ENCODE measurements around the gene SVIL.
"Not testable (repeated sequence)": the region's sequence is repeated elsewhere in the genome, so short reads cannot be mapped to it uniquely, and the experiment has no call there.

Gene SVIL

DNA sequence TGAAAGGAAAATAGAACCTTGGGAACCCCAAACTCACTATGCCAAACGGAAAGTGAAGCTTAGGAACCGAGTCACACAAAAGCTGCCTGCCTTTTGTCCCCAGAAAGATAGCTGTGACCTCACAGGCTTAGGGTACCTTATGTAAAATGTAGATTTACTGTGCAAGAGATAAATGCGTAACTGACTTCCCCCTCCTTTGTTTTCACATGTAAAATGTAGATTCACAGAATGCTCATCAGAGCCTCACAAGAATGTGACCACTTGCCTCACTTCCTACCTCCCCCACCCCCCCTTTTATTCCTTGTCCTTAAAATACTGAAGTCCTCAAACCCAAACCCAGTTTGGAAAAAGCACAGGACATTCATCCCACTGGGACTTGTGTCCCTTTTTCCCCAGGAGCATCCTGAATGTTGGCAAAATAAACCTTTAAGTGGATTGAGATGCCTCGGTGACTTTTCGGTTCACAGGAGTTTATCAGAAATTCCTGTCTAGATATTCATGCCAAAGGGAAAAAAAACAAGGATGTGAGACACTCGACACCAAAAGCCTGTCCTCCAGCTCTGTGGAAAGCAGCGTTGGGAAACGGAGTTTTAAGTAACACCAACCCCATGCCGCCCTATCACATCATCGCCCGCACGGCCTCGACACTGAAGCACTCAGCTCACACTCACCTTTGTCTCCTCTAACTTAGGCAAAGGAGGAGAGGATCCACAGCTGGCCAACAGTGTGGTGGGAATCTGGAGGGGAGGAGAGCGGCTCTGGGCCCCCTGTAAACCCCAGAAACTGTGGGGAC, 45.9 kb downstream of the SVIL start:
- TF ChIP-seq, protein P1, sequence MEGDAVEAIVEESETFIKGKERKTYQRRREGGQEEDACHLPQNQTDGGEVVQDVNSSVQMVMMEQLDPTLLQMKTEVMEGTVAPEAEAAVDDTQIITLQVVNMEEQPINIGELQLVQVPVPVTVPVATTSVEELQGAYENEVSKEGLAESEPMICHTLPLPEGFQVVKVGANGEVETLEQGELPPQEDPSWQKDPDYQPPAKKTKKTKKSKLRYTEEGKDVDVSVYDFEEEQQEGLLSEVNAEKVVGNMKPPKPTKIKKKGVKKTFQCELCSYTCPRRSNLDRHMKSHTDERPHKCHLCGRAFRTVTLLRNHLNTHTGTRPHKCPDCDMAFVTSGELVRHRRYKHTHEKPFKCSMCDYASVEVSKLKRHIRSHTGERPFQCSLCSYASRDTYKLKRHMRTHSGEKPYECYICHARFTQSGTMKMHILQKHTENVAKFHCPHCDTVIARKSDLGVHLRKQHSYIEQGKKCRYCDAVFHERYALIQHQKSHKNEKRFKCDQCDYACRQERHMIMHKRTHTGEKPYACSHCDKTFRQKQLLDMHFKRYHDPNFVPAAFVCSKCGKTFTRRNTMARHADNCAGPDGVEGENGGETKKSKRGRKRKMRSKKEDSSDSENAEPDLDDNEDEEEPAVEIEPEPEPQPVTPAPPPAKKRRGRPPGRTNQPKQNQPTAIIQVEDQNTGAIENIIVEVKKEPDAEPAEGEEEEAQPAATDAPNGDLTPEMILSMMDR (IDR thresholded peaks at IDR 0.05; ENCODE audit: extremely low read depth, insufficient read depth, missing control alignments): no peak
- DNase-seq (ENCODE audit: low spot score): no peak
- in situ Hi-C loops (cut with MboI; ENCODE audit: low pct_unique_long_range_greater_than_20kb, low sequenced_read_pairs, unreplicated experiment): no loop called here

DNA sequence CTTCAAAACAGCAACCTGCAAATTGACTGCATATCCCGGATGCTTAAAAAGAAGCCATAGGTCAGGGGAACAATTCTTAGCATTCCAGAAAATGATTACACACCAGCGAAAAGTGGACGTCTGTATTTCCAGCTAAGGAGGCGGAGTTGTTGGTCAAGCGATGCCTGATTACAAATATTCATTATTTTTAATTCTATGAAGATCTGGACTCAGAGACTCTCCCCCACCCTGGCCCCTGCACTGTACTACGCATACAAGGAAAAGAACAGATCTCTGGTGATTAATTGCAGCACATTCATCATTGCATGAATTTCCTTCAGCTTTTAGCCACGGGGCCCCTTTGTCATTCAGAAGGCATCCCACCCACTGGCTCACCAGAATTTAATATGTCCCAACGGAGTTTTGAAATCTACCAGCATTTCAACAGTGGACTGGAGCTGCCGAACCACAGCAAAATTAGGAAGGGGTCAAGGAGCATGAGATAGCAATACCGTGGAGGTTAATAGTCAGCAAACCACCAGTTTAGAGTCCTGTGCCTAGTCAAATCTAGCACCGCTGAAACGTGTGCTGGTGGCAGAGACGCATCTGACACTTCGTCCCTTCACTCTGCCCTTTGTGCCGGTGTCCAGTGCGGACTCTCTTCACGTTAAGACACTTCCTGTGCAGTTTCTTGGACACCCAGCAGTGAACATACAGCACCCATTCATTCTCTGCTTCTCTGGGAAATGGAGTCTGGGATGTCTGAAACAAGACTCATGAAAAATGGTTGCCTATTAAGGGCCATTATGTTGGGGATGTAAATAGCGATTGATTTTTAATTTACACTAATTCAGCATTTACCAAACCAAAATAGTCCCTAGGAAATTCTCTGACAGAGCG, 46.8 kb downstream of the SVIL start:
- in situ Hi-C loops (cut with MboI; ENCODE audit: low pct_unique_long_range_greater_than_20kb, low sequenced_read_pairs, unreplicated experiment); DNase-seq (ENCODE audit: low spot score): not testable (repeated sequence)

DNA sequence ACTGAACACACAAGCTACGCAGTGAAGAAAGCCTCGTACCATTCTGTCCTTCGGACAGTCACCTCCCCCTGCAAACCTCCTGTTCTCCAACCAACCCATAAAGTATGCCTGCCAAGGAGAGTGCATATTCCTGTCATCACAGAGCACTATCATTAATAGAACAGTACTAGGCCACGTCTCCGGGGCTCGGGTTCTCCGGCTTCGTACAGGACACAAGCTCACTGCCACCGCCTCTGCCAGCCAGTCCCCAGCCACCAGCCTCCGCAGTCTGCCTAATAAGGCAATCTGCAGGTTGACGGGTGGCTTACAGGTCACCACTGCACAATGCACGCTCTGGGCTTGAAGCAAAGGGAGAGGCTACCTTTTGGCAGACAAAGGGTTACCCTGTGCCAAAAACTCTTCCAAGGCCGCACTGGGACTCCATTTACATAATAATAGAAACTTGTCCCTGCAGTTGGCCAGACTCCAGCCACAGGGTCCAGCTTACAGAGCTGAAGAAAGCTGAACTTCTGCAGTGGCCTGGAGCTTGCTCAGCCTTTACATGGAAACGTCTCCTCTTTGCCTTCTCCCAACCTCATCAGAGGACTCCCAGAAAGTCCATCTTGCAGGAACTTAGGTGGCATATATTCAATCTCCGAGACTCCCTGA, 47.5 kb downstream of the SVIL start:
- in situ Hi-C loops (cut with MboI; ENCODE audit: low pct_unique_long_range_greater_than_20kb, low sequenced_read_pairs, unreplicated experiment); DNase-seq (ENCODE audit: low spot score): not testable (repeated sequence)

DNA sequence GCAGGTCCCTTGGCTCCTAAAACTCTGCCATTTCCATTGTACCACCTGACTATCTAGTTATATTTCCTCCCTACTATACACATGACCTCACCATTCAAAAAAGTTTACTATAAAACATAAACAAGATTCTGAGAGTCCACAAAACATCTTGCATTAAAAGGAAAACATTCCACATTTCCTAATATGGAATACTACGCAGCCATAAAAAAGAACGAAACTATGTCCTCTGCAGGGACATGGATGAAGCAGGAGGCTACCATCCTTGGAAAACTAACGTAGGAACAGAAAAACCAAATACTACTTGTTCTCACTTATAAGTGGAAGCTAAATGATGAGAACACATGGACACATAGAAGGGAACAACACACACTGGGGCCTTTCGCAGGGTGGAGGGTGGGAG, 48.3 kb downstream of the SVIL start:
- no peak for DNase-seq (ENCODE audit: low spot score)
- in situ Hi-C loops (cut with MboI; ENCODE audit: low pct_unique_long_range_greater_than_20kb, low sequenced_read_pairs, unreplicated experiment): no loop called here
- TF ChIP-seq, protein P1 (IDR thresholded peaks at IDR 0.05; ENCODE audit: extremely low read depth, insufficient read depth, missing control alignments): no peak

DNA sequence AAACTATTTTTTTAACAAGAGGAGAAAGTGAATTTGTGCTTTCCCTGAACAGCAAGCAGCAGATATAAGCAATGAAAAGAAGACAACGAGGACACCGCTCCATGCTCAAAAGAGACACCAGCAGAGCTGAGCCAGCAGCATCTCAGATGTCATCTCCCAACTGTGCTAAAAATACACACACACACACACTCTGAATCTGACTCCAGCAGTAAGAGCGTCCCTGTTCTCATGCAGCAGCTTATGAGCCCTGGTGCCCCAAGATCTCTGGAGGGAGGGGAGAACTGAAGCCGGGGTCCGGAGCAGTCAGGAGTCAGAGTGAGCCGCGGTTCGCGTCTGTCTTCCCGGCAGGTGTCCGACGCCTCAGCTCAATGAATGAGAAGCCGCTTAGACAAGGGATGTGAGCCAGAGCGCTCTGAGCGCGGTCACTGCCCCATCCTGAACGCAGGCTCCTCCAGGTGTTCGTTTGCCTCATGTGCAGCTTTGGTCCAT, 49.2 kb downstream of the SVIL start:
- in situ Hi-C loops (cut with MboI; ENCODE audit: low pct_unique_long_range_greater_than_20kb, low sequenced_read_pairs, unreplicated experiment): no loop called here
- TF ChIP-seq, protein P1 (IDR thresholded peaks at IDR 0.05; ENCODE audit: extremely low read depth, insufficient read depth, missing control alignments): no peak
- no peak for DNase-seq (ENCODE audit: low spot score)

DNA sequence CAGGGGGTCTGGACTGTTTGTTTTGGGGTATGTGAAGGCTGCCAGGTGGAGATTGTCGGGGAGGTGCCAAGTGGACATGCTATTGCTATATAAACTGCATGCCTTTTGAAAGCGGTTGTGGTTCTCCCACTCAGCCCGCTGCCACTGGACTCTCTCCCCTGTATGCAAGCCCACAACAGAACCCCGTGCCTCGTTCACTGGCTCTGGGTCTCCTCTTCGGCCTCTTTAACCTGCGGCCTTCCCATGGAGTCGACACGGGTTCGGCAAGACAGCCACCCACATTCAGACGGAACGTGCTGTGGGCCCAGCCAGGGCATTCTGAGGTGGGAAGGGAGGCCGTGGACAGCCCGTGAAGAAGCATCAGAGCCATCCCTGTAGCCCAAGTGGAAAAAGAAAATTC, 50.3 kb downstream of the SVIL start:
- in situ Hi-C loops (cut with MboI; ENCODE audit: low pct_unique_long_range_greater_than_20kb, low sequenced_read_pairs, unreplicated experiment): no loop called here
- DNase-seq (ENCODE audit: low spot score): no peak
- TF ChIP-seq, protein P1 (IDR thresholded peaks at IDR 0.05; ENCODE audit: extremely low read depth, insufficient read depth, missing control alignments): no peak

DNA sequence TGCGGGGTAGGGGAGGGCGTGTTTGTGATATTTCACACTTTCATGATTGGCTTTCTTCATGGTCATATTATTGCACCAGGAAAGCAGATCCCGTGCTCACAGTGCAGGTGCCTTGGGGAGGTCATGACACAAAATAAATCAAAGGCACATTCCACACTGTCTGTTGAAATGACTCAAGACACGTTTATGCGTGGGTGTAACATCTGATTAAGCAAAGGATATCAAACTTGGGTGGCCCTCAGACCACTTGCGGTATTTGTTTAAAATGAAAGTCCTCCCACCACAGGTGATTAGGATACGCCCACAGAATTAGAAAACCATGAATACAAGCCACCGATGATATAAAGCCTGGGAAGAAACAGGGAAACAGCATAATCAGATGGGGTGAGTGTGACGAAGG, 51.1 kb downstream of the SVIL start:
- DNase-seq (ENCODE audit: low spot score): no peak
- in situ Hi-C loops (cut with MboI; ENCODE audit: low pct_unique_long_range_greater_than_20kb, low sequenced_read_pairs, unreplicated experiment): no loop called here
- TF ChIP-seq, protein P1 (IDR thresholded peaks at IDR 0.05; ENCODE audit: extremely low read depth, insufficient read depth, missing control alignments): no peak

DNA sequence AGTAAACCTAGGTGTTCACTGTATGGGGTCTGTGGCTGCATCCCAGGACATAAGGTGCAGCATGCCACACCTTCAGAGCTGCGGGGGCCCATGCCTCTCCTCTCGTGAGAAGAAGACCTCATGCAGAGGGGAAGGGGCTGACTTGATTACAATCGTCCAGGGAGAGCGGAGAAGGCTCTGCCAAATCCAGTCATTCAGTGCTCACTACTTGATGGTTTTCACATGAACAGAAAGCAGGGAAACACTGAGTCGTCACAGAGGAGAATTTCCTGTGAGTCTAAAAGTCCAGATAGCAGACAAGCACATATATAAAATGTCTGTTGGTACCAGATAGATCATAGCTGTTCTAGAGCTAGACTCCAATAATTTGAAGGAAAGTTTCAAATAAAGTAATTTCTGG, 52.0 kb downstream of the SVIL start:
- in situ Hi-C loops (cut with MboI; ENCODE audit: low pct_unique_long_range_greater_than_20kb, low sequenced_read_pairs, unreplicated experiment); DNase-seq (ENCODE audit: low spot score): not testable (repeated sequence)
